H9 (cell line): ENCODE measurements around the gene PSMB1. TPM values are rescaled to one million over a fixed set of nuclear protein-coding genes. Genes with fewer than 3 reads are reported as not detected.

ENCODE experiments used
- DNase-seq: peaks from one replicate; pipeline ENCODE4 v3.0.0-alpha.2; 2017
- H2AFZ ChIP-seq: one replicate; pipeline ENCODE4 v1.6.1; 2013; ENCODE audit warnings: mild to moderate bottlenecking, low read length, control low read depth, moderate library complexity
- H2AK5ac ChIP-seq: 2 replicates; pipeline ENCODE4 v1.6.1; 2013; ENCODE audit warnings: low read length, control low read depth, mixed read lengths; ENCODE audit not compliant: insufficient read length
- H2BK120ac ChIP-seq: one replicate; pipeline ENCODE4 v1.6.1; 2013; ENCODE audit warnings: low read depth, mild to moderate bottlenecking, low read length, control low read depth, inconsistent platforms; ENCODE audit not compliant: poor library complexity, severe bottlenecking
- H2BK12ac ChIP-seq: 2 replicates; pipeline ENCODE4 v1.6.1; 2013; ENCODE audit warnings: low read length, control low read depth, mixed read lengths, low read depth; ENCODE audit not compliant: insufficient read length
- H2BK15ac ChIP-seq: 2 replicates; pipeline ENCODE4 v1.6.1; 2013; ENCODE audit warnings: low read depth, low read length, control low read depth
- H2BK20ac ChIP-seq: one replicate; pipeline ENCODE4 v1.6.1; 2013; ENCODE audit warnings: low read depth, mild to moderate bottlenecking, low read length, control low read depth, inconsistent platforms; ENCODE audit not compliant: poor library complexity, severe bottlenecking
- H2BK5ac ChIP-seq: 2 replicates; pipeline ENCODE4 v1.6.1; 2013; ENCODE audit warnings: low read length, control low read depth, mixed read lengths; ENCODE audit not compliant: insufficient read length
- H3K14ac ChIP-seq: 2 replicates; pipeline ENCODE4 v1.6.1; 2013; ENCODE audit warnings: low read length, control low read depth; ENCODE audit not compliant: insufficient read depth
- H3K18ac ChIP-seq: 2 replicates; pipeline ENCODE4 v1.6.1; 2013; ENCODE audit warnings: low read depth, mild to moderate bottlenecking, mixed read lengths, low read length, control low read depth; ENCODE audit not compliant: insufficient read length
- H3K23ac ChIP-seq: 2 replicates; pipeline ENCODE4 v1.6.1; 2013; ENCODE audit warnings: low read length, control low read depth, mixed read lengths, low read depth; ENCODE audit not compliant: insufficient read length
- H3K23me2 ChIP-seq: 2 replicates; pipeline ENCODE4 v1.6.1; 2013; ENCODE audit warnings: low read depth, mild to moderate bottlenecking, mixed read lengths, low read length, control low read depth; ENCODE audit not compliant: insufficient read length, poor library complexity, severe bottlenecking
- H3K27ac ChIP-seq: 2 replicates; pipeline ENCODE4 v1.5.1; 2013; ENCODE audit warnings: low read length, control low read depth, mixed read lengths, low read depth; ENCODE audit not compliant: insufficient read length
- H3K27me3 ChIP-seq: 2 replicates; pipeline ENCODE4 v1.6.1; 2013; ENCODE audit warnings: low read length, control low read depth, inconsistent platforms; ENCODE audit not compliant: insufficient read depth
- H3K4ac ChIP-seq: 2 replicates; pipeline ENCODE4 v1.6.1; 2013; ENCODE audit warnings: low read depth, mild to moderate bottlenecking, control low read depth, inconsistent platforms, low read length, moderate library complexity
- H3K4me1 ChIP-seq: 2 replicates; pipeline ENCODE4 v1.6.1; 2013; ENCODE audit warnings: low read length, control low read depth, inconsistent platforms; ENCODE audit not compliant: insufficient read depth
- H3K4me2 ChIP-seq: 2 replicates; pipeline ENCODE4 v1.6.1; 2013; ENCODE audit warnings: low read length, control low read depth, mixed read lengths; ENCODE audit not compliant: insufficient read length, insufficient read depth
- H3K56ac ChIP-seq: 2 replicates; pipeline ENCODE4 v1.6.1; 2013; ENCODE audit warnings: low read depth, mild to moderate bottlenecking, mixed read lengths, low read length, control low read depth; ENCODE audit not compliant: insufficient read length
- H3K79me1 ChIP-seq: 2 replicates; pipeline ENCODE4 v1.6.1; 2013; ENCODE audit warnings: low read depth, mild to moderate bottlenecking, moderate library complexity, low read length, control low read depth, inconsistent platforms; ENCODE audit not compliant: insufficient read depth, poor library complexity, severe bottlenecking
- H3K79me2 ChIP-seq: 2 replicates; pipeline ENCODE4 v1.6.1; 2013; ENCODE audit warnings: low read length, control low read depth, inconsistent platforms; ENCODE audit not compliant: insufficient read depth
- H3K9ac ChIP-seq: 2 replicates; pipeline ENCODE4 v1.6.1; 2013; ENCODE audit warnings: low read length, control low read depth, mixed read lengths; ENCODE audit not compliant: insufficient read length; ENCODE audit errors: extremely low read depth
- H3K9me3 ChIP-seq: one replicate; pipeline ENCODE4 v1.6.1; 2013; ENCODE audit warnings: low read depth, low read length, inconsistent platforms; ENCODE audit not compliant: control insufficient read depth
- H3T11ph ChIP-seq: one replicate; pipeline ENCODE4 v1.6.1; 2013; ENCODE audit warnings: mild to moderate bottlenecking, low read length, control low read depth, inconsistent platforms
- H4K20me1 ChIP-seq: one replicate; pipeline ENCODE4 v1.6.1; 2013; ENCODE audit not compliant: control insufficient read depth, insufficient read length, insufficient read depth
- H4K5ac ChIP-seq: 2 replicates; pipeline ENCODE4 v1.6.1; 2013; ENCODE audit warnings: low read depth, mild to moderate bottlenecking, mixed read lengths, low read length, control low read depth; ENCODE audit not compliant: insufficient read length
- H4K8ac ChIP-seq: replicated peaks from 2 replicates; pipeline ENCODE4 v1.6.1; 2013; ENCODE audit warnings: low read length, control low read depth, mixed read lengths, low read depth; ENCODE audit not compliant: insufficient read length
- H4K91ac ChIP-seq: 2 replicates; pipeline ENCODE4 v1.6.1; 2013; ENCODE audit warnings: low read depth, mild to moderate bottlenecking, moderate library complexity, mixed read lengths, low read length, control low read depth; ENCODE audit not compliant: insufficient read length
- H3K27ac Mint-ChIP-seq, 3 experiments: 2 replicates in 2 of 3; 3 replicates in 1 of 3; pipeline ENCODE4 v1.8.0; 2020 to 2021; ENCODE audit warnings: mixed read lengths in 3 of 3, mild to moderate bottlenecking in 1 of 3, moderate library complexity in 1 of 3
- H3K27me3 Mint-ChIP-seq: 2 replicates; pipeline ENCODE4 v1.8.0; 2021; ENCODE audit warnings: low read depth, mild to moderate bottlenecking, moderate library complexity, mixed read lengths
- H3K36me3 Mint-ChIP-seq, 3 experiments: 2 replicates in 2 of 3; 3 replicates in 1 of 3; pipeline ENCODE4 v1.8.0; 2020 to 2021; ENCODE audit warnings: low read depth in 3 of 3, mixed read lengths in 3 of 3; ENCODE audit not compliant: insufficient read depth in 1 of 3
- H3K4me1 Mint-ChIP-seq, 2 experiments: 2 replicates each; pipeline ENCODE4 v1.8.0; 2020; ENCODE audit warnings: mixed read lengths in 2 of 2
- H3K4me3 Mint-ChIP-seq, 2 experiments: 2 replicates in 1 of 2; 3 replicates in 1 of 2; pipeline ENCODE4 v1.8.0; 2020 to 2021; ENCODE audit warnings: mild to moderate bottlenecking in 2 of 2, mixed read lengths in 2 of 2, moderate library complexity in 1 of 2
- H3K9me3 Mint-ChIP-seq, 2 experiments: 2 replicates in 1 of 2; 3 replicates in 1 of 2; pipeline ENCODE4 v1.8.0; 2020; ENCODE audit warnings: mild to moderate bottlenecking in 2 of 2, mixed read lengths in 2 of 2, moderate library complexity in 1 of 2
- CTCF ChIP-seq: fragments of 200-600 bp; sonication (generic); conservative IDR thresholded peaks from 3 replicates; pipeline ENCODE4 v1.8.0; 2021; ENCODE audit warnings: antibody characterized with exemption, mild to moderate bottlenecking
- WGBS: extraction: QIAGEN DNeasy Blood & Tissue Kit; methylation state at CpG from one replicate; pipeline ENCODE4 v1.1.7; 2013; ENCODE audit warnings: missing lambda C conversion rate, low lambda C conversion rate, mixed read lengths; ENCODE audit not compliant: insufficient read length; ENCODE audit errors: extremely low coverage; 5-methylcytosine and 5-hydroxymethylcytosine counted together
- total RNA-seq: library from RNA; stranded (reverse); gene quantifications from 2 replicates; pipeline ENCODE4 v1.2.1, GENCODE V29; 2021

PSMB1 gene
- total RNA-seq, 1 experiment from 2014 or later, result 245 TPM

GRCh38 chr6:170504479-170504878 lies 48.6 kb downstream of the PSMB1 start:
- no peak for TF ChIP-seq CTCF
- Histone ChIP-seq H3K27me3 (no peaks in the 10 kb centered on the region; the same call in 1 of the 2 replicates), H2BK15ac (no peak overlapping the region), H2AFZ (no peak overlapping the region), H3T11ph (no peak overlapping the region), H2BK20ac (no peak overlapping the region), H3K9me3 (no peaks in the 10 kb centered on the region), H3K56ac (no peak overlapping the region), H3K14ac (no peak overlapping the region), H4K20me1 (no peaks in the 10 kb centered on the region), H3K79me2 (no peaks in the 10 kb centered on the region), H3K18ac (no peak overlapping the region), H4K8ac (no peak overlapping the region), H4K5ac (no peak overlapping the region), H2BK120ac (no peak overlapping the region), H2BK12ac (no peak overlapping the region), H3K4me1 (no peaks in the 10 kb centered on the region), H3K27ac (no peak overlapping the region), H2BK5ac (no peak overlapping the region), H4K91ac (no peak overlapping the region), H2AK5ac (no peak overlapping the region), H3K4ac (no peak overlapping the region), H3K23ac (no peak overlapping the region), H3K79me1 (no peaks in the 10 kb centered on the region), H3K23me2 (no peaks in the 10 kb centered on the region), H3K9ac (no peak overlapping the region), H3K4me2 (no peak overlapping the region)
- no CpG with 5 or more reads among the region's 4 CpGs for WGBS
- Mint-ChIP-seq H3K4me1 (peaks cover 0 to 6% of the 10 kb centered on the region in 2 experiments; a peak in 3 of 4 replicates), H3K9me3 (peaks cover 23 to 28% of the 10 kb centered on the region in 2 experiments), H3K27ac (no peak overlapping the region), H3K36me3 (peaks cover 1 to 22% (median 13%) of the 10 kb centered on the region in 3 experiments; a peak in 6 of 7 replicates), H3K4me3 (no peak overlapping the region), H3K27me3 (peaks cover 50% of the 10 kb centered on the region)
- no peak for DNase-seq
